A673 (cell line): ENCODE data around the gene ATP6AP1. TPM values are rescaled to one million over a fixed set of nuclear protein-coding genes. Genes with fewer than 3 reads are reported as not detected.

ENCODE experiments used
- BruUV-seq: library from RNA; stranded (reverse); fragments of 400-500 nt; replicated peaks from 2 replicates; lab custom pipeline; 2021; lab: Mats Ljungman, UMichigan
- CTCF ChIA-PET: fragments of 300-600 bp; sonication (Branson Sonifier 250); formaldehyde crosslinking; loops from one replicate; lab custom pipeline; 2022; ENCODE audit warnings: antibody characterized with exemption; lab: Charles Lee
- POLR2A ChIA-PET: fragments of 300-600 bp; sonication (Branson Sonifier 250); formaldehyde crosslinking; loops from one replicate; lab custom pipeline; 2022; ENCODE audit warnings: antibody characterized with exemption; ENCODE audit not compliant: low non-redundant PET; lab: Charles Lee
- DNase-seq: peaks from one replicate; pipeline ENCODE4 v3.0.0-alpha.2; 2015; ENCODE audit warnings: low spot score
- H3K27ac ChIP-seq: fragments of 200-600 bp; sonication (generic); 2 replicates; pipeline ENCODE4 v1.5.1; 2016; ENCODE audit warnings: mixed run types, low read depth, mild to moderate bottlenecking, mixed read lengths, antibody characterized with exemption, low read length; ENCODE audit not compliant: poor library complexity, severe bottlenecking
- H3K27me3 ChIP-seq: fragments of 200-600 bp; sonication (generic); replicated peaks from 2 replicates; pipeline ENCODE4 v1.6.1; 2017; ENCODE audit warnings: mixed run types, low read depth, mild to moderate bottlenecking, mixed read lengths, antibody characterized with exemption, low read length; ENCODE audit not compliant: insufficient read depth, poor library complexity
- H3K36me3 ChIP-seq: fragments of 200-600 bp; sonication (generic); 2 replicates; pipeline ENCODE4 v1.6.1; 2016; ENCODE audit warnings: mixed run types, mild to moderate bottlenecking, mixed read lengths, antibody characterized with exemption, low read length; ENCODE audit not compliant: insufficient read depth, poor library complexity, severe bottlenecking
- H3K4me1 ChIP-seq: fragments of 200-600 bp; sonication (generic); 2 replicates; pipeline ENCODE4 v1.6.1; 2017; ENCODE audit warnings: mixed run types, mild to moderate bottlenecking, mixed read lengths, antibody characterized with exemption, low read length; ENCODE audit not compliant: insufficient read depth, poor library complexity, severe bottlenecking
- H3K4me3 ChIP-seq: fragments of 200-600 bp; sonication (generic); 2 replicates; pipeline ENCODE4 v1.5.1; 2016; ENCODE audit warnings: low read depth, mixed run types, mild to moderate bottlenecking, mixed read lengths, low read length; ENCODE audit not compliant: poor library complexity, severe bottlenecking
- H3K9me3 ChIP-seq: fragments of 200-600 bp; sonication (generic); 2 replicates; pipeline ENCODE4 v1.6.1; 2016; ENCODE audit warnings: mixed run types, low read depth, mild to moderate bottlenecking, mixed read lengths, antibody characterized with exemption, low read length; ENCODE audit not compliant: poor library complexity, severe bottlenecking
- CTCF ChIP-seq: fragments of 300-800, 200-600 bp; sonication (generic); conservative IDR thresholded peaks from 2 replicates; pipeline ENCODE4 v1.5.1; 2017; ENCODE audit warnings: low read depth, mild to moderate bottlenecking, antibody characterized with exemption, low read length, moderate library complexity, mixed read lengths
- EZH2 ChIP-seq: fragments of 200-600 bp; sonication (generic); IDR thresholded peaks from 2 replicates; pipeline ENCODE4 v1.6.1; 2017; ENCODE audit warnings: borderline replicate concordance, low read depth, mild to moderate bottlenecking, mixed read lengths, antibody characterized with exemption, low read length; ENCODE audit not compliant: poor library complexity, severe bottlenecking
- intact Hi-C: fragments of 100-400 bp; cut with micrococcal nuclease; formaldehyde crosslinking; loops from one replicate; pipeline ENCODE4 v1.10.0; 2022; ENCODE audit not compliant: unreplicated experiment
- total RNA-seq: library from RNA; stranded (reverse); gene quantifications from 2 replicates; pipeline ENCODE4 v1.2.3, GENCODE V29; 2021

ATP6AP1 gene
- total RNA-seq, 1 experiment from 2014 or later: 77.1 TPM

- BruUV-seq: no TSS peak
- Histone ChIP-seq H3K27ac (no peak overlapping the region), H3K36me3 (peaks cover 10% of the 10 kb centered on the region), H3K9me3 (no peaks in the 10 kb centered on the region), H3K27me3 (no peaks in the 10 kb centered on the region), H3K4me1 (no peaks in the 10 kb centered on the region), H3K4me3 (no peak overlapping the region)
- TF ChIP-seq EZH2 (no peak), CTCF (no peak)
- DNase-seq: no peak
- ChIA-PET CTCF (no interaction called here), POLR2A (no interaction called here)
- intact Hi-C loops: no loop called here
Observed at GRCh38 chrX:154466036-154466435, 37.6 kb downstream of the ATP6AP1 start.

GRCh38 chrX:154466907-154467306, 38.4 kb downstream of the ATP6AP1 start:
- no peak for DNase-seq
- TF ChIP-seq EZH2 (no peak), CTCF (no peak)
- intact Hi-C loops: no loop called here
- H3K4me3 ChIP-seq: no peak overlapping the region
- no peaks in the 10 kb centered on the region for H3K4me1 ChIP-seq
- no peaks in the 10 kb centered on the region for H3K27me3 ChIP-seq
- H3K9me3 ChIP-seq: no peaks in the 10 kb centered on the region
- ChIA-PET CTCF (no interaction called here), POLR2A (interaction anchor here (0.6 kb wide), 1 partner anchor 591 kb away, joined by 6 read pairs; no protein-coding TSS in a partner anchor)
- H3K36me3 ChIP-seq: peaks cover 10% of the 10 kb centered on the region
- no peak overlapping the region for H3K27ac ChIP-seq
- no TSS peak for BruUV-seq

GRCh38 chrX:154467556-154467955, 39.1 kb downstream of the ATP6AP1 start:
- Histone ChIP-seq H3K4me3 (no peak overlapping the region), H3K9me3 (no peaks in the 10 kb centered on the region), H3K4me1 (no peaks in the 10 kb centered on the region), H3K36me3 (peaks cover 10% of the 10 kb centered on the region), H3K27me3 (no peaks in the 10 kb centered on the region), H3K27ac (no peak overlapping the region)
- DNase-seq: no peak
- BruUV-seq: no TSS peak
- intact Hi-C loops: no loop called here
- ChIA-PET CTCF (no interaction called here), POLR2A (no interaction called here)
- TF ChIP-seq CTCF (no peak), EZH2 (no peak)
